HPDE6-E6E7 (cell line): Measurements from ENCODE around the gene SLC18B1.

Source experiments
- DNase-seq: peaks from one replicate; pipeline ENCODE4 v3.0.0; 2011; ENCODE audit warnings: missing footprints; ENCODE audit errors: extremely low spot score

The SLC18B1 gene

GRCh38 chr6:132746048-132746447 is 52.4 kb downstream of the SLC18B1 start:
- no peak for DNase-seq

GRCh38 chr6:132742495-132742894 is 55.9 kb downstream of the SLC18B1 start:
- DNase-seq: no peak

- DNase-seq: no peak
Observed at GRCh38 chr6:132741281-132741680, 57.2 kb downstream of the SLC18B1 start.

GRCh38 chr6:132736239-132736638 is 62.2 kb downstream of the SLC18B1 start:
- peak; percentile 37 for DNase-seq

- no peak for DNase-seq
Observed at GRCh38 chr6:132734694-132735236, 63.7 kb downstream of the SLC18B1 start.

- no peak for DNase-seq
Observed at GRCh38 chr6:132733814-132734213, 64.6 kb downstream of the SLC18B1 start.

GRCh38 chr6:132733283-132733682 is 65.2 kb downstream of the SLC18B1 start:
- no peak for DNase-seq

GRCh38 chr6:132731086-132731485 is 67.4 kb downstream of the SLC18B1 start:
- no peak for DNase-seq

GRCh38 chr6:132730560-132730959 is 67.9 kb downstream of the SLC18B1 start:
- no peak for DNase-seq

- DNase-seq: no peak
Observed at GRCh38 chr6:132728616-132729015, 69.8 kb downstream of the SLC18B1 start.

GRCh38 chr6:132726608-132726975 is 71.8 kb downstream of the SLC18B1 start:
- DNase-seq: no peak

- DNase-seq: no peak
Observed at GRCh38 chr6:132725947-132726607, 72.4 kb downstream of the SLC18B1 start.

- no peak for DNase-seq
Observed at GRCh38 chr6:132725471-132725870, 73.0 kb downstream of the SLC18B1 start.

- no peak for DNase-seq
Observed at GRCh38 chr6:132719736-132720448, 78.5 kb downstream of the SLC18B1 start.
